ENCODE measurements around the gene CHD2.
"Not testable (repeated sequence)": the region's sequence is repeated elsewhere in the genome, so short reads cannot be mapped to it uniquely, and the experiment has no call there.

Gene CHD2

DNA sequence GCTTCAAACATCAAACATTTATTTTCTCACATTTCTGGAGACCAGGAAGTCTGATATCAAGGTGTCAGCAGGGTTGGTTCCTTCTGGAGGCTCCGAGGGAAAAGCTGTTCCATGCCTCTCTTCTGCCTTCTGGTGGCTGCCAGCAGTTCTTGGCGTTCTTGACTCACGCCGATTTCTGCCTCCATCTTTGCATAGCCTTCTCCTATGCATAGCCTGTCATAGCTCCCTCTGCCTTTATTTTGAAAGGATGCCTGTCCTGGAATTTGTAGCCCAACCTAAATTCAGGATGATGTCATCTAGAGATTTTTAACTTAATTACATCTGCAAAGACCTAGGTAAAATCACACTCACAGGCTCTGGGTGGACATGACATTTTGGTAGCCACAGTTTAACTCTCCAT, 118.5 kb downstream of the CHD2 start:
- no peak for DNase-seq (ENCODE audit: low read depth, low spot score)

DNA sequence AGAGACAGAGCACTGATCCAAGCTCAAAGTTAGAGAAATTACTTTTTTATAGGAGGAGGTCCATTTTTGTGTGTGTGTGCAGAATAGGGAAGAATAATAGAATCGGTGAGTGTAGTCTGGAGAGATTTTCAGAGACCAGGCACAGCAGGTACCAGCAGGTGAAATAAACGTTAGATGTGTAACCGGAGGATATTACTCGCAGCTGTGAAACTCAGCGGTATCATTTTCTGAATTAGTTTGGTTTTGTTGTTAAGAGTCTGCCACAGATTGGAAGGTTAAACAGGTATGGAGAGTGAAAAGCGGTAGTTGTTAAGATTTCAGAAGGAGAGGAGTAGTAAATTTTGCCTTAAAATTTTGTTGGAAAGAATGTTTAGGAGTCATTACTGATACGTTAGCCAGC, 119.0 kb downstream of the CHD2 start:
- no peak for DNase-seq (ENCODE audit: low read depth, low spot score)

DNA sequence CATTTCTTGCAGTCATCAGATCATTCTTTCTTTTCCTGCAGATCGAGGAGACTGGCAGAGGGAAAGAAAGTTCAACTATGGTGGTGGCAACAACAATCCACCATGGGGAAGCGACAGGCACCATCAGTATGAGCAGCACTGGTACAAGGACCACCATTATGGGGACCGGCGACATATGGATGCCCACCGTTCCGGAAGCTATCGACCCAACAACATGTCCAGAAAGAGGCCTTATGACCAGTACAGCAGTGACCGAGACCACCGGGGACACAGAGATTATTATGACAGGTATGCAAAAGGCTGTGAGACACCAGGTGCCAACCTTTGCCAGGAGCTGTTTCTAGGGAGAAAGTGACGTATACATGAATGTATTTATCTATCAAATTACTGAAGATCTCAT, 119.8 kb downstream of the CHD2 start:
- no peak for DNase-seq (ENCODE audit: low read depth, low spot score)

DNA sequence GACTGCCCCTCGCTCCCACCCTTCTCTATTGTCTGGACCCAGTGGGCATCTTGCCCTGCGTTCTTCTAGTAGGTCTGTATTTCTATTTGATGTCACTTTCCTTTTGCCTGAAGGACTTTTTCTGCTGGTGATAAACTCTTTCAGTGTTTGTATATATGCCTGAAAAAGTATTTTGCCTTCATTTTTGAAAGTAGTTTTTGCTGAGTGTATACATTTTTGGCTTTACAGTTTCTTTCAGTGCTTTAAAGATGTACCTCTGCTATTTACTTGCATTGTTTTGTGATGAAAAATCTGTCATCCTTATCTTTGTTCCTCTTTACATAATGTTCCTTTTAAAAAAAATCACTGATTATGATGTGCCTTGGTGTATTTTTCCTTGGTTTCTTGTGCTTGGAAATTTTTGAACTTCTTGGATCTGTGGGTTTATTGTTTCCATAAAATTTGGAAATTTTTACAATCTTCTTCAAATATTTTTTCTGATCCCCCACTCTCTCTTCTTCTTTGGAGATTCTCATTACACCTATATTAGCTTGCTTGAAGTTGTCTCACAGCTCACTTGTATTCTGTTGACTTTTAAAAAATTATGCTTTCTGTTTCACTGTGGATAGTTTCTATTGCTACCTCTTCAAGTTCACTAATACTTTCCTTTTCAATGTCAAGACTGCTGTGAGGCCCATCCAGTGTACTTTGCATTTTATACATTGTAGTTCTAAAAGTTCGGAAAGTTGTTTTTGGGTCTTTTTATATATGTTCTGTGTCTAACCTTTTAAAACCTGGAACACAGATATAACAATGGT, 121.0 kb downstream of the CHD2 start:
- no peak for DNase-seq (ENCODE audit: low read depth, low spot score)

DNA sequence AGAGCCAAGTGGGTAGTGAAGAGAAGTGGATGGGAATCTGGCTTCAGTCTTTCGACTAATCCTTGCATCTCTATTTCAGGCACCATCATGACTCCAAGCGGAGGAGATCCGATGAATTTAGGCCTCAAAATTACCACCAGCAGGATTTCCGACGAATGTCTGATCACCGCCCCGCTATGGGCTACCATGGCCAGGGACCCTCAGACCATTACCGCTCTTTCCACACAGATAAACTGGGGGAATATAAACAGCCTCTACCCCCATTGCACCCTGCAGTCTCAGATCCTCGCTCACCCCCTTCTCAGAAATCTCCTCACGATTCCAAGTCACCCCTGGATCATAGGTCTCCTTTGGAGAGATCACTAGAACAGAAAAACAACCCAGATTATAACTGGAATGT, 124.2 kb downstream of the CHD2 start:
- no peak for DNase-seq (ENCODE audit: low read depth, low spot score)

DNA sequence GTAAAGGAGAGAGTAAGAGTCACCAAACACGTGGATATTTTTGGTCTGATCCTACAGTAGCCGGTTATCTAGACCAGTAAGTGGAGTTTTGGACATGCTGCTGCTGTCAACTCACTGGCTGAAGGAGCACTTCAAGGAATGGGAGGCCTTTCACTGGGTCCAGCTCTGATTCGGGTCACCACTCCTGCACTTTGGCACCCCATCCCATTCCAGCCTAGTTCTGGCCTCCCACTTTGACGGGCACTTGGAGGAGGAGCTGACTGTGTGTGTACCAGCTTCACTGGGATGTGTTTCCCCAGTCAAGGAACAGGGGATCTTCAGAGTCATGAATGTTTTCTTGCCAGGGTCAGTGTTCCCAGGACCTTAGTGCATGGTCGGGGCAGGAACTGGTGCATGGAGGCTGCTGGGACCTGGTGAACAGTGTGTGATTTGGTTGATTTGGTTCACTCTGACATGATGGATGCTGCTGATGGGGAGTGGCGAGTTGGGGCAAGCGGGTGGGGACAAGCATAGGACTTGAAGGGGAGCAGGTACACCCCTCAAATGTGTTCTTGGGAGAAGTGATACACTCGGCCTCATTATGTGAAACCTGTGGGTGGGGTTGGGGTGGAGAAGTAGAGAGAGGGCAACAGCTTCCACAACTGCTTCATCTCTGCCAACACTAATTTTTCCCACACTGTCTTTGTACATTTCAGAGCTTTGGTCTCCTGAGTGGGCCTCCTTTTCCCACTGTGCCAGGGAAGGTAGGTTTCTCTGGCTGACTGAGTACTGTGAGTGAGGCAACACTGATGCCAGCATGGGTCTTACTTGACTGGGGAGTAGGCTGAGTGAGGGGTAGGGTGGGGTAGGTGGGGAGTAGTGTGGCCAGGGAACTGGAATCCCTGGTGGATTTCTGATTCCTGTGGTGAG, 124.8 kb downstream of the CHD2 start:
- no peak for DNase-seq (ENCODE audit: low read depth, low spot score)

DNA sequence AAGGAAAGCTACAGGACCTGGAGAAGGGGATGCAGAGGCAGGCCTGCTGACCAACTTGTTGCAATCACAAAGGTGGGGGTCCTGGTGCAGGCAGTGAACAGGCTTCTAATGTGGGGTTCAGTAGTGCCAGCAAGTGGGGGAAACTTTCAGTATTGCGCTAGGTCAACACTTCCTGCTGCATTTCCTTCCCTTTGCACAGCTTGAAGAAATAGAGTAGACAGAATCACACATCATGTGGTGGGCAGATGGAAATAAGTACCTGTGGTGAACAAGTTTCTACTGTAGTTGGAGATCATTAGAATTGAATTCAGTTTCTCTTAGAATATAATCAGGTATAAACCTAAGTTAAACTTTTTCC, 125.5 kb downstream of the CHD2 start:
- DNase-seq (ENCODE audit: low read depth, low spot score) = no peak

DNA sequence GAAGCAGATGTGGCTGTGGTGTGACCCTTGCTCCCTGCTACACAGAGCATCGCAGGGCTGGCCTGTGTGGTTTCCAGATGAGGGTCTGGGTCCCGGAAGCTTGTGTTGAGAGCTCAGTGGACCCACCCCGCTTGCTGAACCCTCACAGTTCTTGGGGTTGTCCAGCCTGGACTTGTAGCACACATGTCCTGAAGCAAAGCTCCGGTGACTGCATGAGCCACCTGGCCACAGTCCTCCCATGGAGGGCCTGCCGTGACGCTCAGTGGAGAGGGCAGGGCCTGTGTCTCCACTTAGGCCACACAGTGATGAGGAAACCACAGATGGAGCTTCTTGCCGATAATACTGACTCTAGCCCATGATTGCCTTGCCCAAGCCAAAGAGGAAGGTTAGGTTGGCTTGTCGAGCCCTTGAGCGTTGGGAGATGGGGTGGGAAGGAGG, 126.3 kb downstream of the CHD2 start:
- DNase-seq (ENCODE audit: low read depth, low spot score) = no peak

DNA sequence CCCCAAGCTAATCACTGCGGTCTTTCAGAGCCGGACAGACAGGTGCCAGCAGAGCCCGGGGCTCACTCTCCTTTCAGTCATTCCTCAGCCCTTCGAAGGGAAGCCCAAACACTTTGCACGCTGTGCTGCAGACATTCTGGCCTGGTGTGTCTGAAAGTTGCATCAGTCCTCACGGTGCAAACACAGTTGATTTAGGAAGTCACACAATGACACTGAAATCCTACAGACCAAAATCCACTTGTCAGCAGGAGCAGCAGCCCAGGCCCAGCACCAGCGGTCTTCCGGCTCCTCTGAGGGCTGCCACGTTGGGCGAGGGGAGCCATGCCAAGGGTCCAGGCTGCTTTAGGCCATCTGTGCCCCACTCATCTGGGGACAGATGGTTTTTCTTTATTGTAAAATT, 127.3 kb downstream of the CHD2 start:
- DNase-seq (ENCODE audit: low read depth, low spot score) = no peak

DNA sequence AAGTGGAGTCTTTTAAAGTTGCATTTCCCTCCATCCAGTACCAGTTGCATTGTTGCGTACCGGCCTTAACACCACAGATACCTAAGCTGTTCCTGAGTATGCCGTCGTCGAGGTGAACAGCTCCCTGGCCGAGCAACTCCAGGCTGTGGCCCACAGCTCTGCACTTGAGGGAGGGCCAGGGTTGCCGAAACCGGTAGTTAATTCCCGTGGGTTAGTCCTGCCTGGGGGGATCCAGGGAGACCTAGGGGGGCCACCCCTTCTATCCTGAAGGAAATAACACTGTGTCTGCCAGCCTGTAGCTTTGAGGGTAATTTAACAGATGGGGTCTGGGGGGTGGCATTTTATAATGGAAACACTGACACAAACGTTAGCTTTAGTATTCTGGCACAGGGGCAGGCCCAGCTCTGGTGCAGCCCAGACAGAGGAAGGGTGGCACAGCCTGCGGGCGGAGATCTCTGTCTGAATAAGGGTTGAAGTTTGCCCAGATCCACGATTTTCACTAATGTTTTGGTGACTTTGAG, 128.0 kb downstream of the CHD2 start:
- DNase-seq (ENCODE audit: low read depth, low spot score) = no peak

DNA sequence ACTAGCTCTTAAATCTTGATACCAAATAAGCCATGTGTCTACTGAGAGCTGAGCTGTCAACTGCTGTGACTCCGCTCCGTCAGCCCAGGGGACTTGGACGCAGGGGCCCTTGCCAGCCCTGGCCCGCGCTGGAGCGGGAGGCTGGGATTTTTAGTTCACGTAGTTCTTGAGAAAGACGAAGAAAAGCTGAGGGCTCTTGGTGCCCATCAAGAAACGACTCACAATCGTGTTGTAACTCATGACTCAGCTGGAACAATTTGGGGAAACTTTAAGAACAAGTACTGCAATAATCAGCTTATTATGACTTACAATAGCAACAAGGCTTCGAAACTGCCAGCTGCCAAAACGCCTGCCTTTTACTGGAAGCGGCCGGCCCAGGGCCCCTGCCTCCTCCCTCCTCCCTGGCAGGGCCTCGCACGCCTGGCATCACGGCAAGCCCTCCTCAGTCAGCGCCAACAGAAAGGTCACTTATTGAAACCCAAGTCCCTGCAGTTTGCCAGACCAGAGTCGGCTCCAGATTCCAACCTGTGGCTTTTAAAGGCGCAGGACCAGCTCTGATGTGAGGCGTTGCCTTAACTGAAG, 128.6 kb downstream of the CHD2 start:
- no peak for DNase-seq (ENCODE audit: low read depth, low spot score)

DNA sequence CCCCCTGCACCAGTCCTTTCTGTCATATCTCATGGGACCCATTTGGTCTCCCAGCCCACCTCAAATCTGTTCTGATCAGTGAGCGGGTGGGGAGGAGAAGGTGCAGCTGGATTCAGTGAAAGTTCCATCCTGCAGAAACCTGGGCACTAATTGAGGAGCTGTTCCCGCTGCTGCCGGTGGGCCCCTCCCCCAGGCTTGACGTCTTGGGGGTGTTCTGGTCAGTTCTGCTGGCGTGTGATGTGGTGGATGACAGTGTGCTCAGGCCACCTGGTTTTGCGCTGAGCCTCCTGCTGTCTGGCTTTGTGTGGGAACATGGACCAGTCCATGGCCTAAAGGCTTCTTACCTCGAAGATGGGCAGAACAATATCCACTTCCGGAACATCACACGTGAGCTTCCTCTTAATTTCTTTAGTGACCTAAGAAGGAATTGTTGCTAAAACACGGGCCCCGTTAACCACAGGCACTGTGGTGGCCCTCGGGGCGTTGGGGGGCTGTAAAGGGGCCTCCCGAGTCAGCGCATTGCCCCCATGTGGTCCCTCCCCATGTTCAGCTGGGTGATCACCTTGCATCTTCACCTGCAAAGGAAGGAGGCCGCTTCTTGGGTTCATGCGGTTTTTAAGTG, 129.2 kb downstream of the CHD2 start:
- DNase-seq (ENCODE audit: low read depth, low spot score) = no peak

DNA sequence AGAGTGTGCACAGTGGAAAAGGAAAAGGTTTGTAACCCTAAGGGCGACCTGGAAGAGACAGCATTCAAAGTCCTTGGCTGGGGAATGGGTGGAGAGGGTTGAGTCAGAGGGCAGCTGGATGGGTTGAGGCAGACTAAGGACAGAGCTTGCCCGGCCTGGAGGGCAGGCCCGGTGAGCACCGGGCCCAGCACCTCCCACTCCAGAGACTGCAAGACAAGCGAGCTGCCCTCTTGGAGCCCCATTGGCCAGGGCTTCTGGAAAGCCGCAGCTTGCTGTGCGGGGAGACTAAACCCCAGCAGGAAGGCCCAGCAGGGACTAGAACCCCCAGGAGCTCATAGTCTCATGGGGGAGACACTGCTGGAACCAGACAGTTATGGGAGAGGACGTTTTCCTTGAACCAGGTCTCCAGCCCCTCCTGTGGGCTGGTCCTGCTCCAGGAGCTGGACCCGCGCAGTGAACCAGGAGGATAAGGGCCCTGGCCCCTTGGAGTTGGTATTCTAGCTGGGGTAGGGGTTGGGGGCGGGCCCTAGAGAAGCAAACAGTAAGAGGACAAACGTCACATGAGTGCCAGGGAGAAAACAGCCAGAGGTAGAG, 129.8 kb downstream of the CHD2 start:
- no peak for DNase-seq (ENCODE audit: low read depth, low spot score)

DNA sequence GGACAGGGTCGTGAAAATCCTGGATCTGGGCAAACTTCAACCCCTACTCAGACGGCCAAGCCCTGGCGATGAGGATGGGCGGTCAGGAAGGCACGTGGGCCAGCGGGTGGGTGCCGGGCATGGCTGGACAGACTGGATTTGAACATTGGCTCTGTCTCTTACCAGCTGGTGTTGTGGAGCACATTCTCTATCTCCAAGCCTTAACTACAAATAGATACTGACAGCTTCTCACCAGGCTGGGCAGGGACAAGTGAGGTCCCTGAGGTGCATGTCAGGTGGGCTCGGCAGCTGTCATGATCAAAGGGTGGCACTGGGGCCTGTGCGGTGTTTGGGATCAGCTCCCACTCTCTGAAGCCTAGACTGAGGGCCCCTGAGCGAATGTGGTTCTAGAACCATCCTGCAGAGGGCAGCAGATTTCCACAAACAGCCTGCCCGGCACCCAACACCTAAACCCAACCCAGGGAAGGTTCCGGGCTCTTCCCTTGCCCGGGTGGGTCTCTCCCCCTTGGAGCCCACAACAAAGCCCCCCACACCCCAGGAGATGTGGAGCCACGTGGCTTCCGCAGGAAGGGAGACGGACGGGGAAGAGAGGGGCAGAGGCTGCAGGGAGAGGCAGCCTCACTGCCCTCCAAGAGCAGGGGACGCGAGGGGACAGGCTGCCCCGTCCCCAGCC, 130.4 kb downstream of the CHD2 start:
- peak; percentile 33 for DNase-seq (ENCODE audit: low read depth, low spot score)

DNA sequence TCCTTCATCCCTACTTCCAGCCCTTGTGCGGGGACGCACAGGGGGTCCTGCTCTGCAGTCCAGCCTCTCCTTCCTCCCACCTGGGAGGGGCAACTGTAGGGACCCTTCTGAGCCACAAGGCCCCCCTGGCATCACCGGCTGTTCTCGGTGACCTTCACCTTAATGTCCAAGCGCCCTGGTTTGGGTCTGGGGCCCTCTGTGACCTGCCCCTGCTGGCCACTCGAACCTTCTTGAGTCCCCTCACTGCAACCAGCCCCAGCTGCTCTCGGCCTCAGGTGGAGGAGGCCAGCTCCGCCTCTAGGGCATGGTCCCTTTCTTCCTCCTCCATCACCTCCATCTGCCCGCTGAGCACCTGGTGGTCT, 131.0 kb downstream of the CHD2 start:
- no peak for DNase-seq (ENCODE audit: low read depth, low spot score)

DNA sequence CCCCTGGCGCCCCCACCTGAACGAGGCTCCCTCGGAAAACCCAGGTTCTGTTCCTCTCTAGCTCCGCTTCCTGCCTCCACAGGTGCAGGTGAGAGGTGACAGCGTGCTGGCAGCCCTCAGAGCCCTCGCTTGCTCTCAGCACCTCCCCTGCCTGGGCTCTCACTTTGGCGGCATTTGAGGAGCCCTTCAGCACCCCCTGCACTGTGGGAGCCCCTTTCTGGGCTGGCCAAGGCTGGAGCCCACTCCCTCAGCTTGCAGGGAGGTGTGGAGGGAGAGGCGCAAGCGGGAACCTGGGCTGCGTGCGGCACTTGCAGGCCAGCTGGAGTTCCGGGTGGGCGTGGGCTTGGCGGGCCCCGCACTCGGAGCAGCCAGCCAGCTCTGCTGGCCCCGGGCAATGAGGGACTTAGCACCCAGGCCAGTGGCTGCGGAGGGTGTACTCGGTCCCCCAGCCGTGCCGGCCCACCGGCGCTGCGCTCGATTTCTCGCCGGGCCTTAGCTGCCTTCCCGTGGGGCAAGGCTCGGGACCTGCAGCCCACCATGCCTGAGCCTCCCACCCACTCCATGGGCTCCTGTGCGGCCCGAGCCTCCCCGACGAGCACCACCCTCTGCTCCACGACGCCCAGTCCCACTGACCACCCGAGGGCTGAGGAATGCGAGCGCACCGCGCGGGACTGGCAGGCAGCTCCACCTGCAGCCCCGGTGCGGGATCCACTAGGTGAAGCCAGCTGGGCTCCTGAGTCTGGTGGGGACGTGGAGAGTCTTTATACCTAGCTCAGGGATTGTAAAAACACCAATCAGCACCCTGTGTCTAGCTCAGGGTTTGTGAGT, 131.6 kb downstream of the CHD2 start:
- DNase-seq (ENCODE audit: low read depth, low spot score) = not testable (repeated sequence)

DNA sequence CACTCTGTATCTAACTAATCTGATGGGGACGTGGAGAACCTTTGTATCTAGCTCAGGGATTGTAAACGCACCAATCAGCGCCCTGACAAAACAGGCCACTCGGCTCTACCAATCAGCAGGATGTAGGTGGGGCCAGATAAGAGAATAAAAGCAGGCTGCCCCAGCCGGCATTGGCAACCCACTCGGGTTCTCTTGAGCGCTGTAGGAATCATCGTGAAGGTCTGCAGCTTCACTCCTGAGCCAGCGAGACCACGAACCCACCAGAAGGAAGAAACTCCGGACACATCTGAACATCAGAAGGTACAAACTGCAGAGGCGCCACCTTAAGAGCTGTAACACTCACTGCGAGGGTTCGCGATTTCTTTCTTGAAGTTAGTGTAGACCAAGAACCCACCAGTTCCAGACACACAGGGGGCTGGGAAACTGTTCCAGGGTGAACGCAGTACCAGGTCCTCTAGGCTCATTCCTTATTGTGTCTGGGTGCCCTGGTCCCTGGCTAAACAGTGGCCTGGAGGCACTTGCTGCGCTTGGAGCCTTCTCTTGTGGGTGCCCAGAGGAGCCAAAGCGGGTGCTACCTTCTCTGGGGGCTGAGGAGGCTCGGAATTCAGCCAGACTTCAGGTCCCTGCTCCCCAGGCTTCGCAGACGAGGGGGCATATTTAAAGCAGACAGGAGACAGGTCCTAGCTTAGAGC, 132.5 kb downstream of the CHD2 start:
- DNase-seq (ENCODE audit: low read depth, low spot score) = not testable (repeated sequence)

DNA sequence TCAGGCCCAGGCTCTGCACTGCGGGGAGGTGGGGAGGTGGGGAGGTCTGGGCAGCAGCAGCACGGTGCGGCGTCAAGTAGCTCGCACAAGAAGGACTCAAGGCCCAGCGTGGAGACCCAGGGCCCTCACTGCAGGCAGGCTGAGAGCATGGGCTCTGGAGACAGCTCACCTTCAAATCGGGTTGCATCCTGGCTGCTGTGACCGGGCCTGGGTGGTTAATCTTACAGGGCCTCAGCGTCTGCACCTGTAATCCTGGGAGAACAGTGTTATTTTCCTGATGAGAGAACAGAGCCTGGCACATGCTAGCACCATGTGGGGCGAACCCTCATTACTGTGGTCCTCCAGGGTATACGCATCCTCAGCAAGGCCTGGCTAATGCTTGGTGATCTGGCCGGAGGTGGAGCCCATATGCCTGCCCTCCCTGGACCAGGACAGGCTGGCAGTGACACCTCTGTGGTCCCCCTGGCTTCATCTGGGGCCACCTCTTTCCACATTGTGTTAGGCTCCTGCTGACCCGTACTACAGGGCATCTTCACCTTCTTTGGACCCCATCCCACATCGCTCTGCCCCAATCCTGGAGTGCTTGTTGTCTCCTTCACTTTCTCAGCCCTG, 133.4 kb downstream of the CHD2 start:
- no peak for DNase-seq (ENCODE audit: low read depth, low spot score)

DNA sequence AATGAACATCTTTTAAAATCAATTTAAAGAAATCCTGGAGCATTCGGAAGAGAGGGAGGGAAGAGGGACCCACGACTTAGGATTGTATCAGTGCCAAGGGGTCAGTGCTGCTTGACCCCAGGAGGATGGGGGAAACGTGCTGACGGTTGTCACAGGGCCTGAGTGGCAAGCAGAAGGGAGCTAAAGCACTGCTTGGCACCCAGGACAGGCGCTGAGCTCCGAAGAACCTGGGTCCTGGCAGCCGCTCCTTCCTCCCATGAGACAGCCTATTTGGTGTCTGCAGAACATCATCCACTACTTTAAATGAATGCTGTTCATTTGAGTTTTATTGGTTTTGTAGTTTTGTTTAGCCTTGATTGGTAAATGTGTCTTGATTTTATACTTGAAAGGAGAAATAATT, 134.4 kb downstream of the CHD2 start:
- no peak for DNase-seq (ENCODE audit: low read depth, low spot score)

Measured in activated CD4-positive, CD25-positive, alpha-beta regulatory T cell treated with anti-CD3 and anti-CD28 coated beads, Interleukin-2, amount 50 U/mL, for 16 hours (primary cell).